Fibroblast of lung (primary cell): ENCODE results near the gene POP4. TPM values are rescaled to one million over a fixed set of nuclear protein-coding genes. Genes with fewer than 3 reads are reported as not detected.

Source experiments
- DNase-seq, 2 donors: peaks; one replicate each; pipeline versions ENCODE4 v3.0.0 to v3.0.0-alpha.2; 2010; ENCODE audit warnings: low read depth in 2 of 2
- H2AFZ ChIP-seq: 2 replicates; pipeline ENCODE4 v1.5.1; 2012; ENCODE audit warnings: low read length, control low read depth, inconsistent platforms
- H3K27ac ChIP-seq: 2 replicates; pipeline ENCODE4 v1.5.1; 2011; ENCODE audit warnings: low read length, control low read depth; ENCODE audit not compliant: insufficient read depth
- H3K27me3 ChIP-seq: 2 replicates; pipeline ENCODE4 v1.5.1; 2011; ENCODE audit warnings: mild to moderate bottlenecking, low read length; ENCODE audit not compliant: control insufficient read depth, insufficient read depth
- H3K36me3 ChIP-seq: 2 replicates; pipeline ENCODE4 v1.5.1; 2011; ENCODE audit warnings: low read length; ENCODE audit not compliant: control insufficient read depth, insufficient read depth
- H3K4me1 ChIP-seq: 2 replicates; pipeline ENCODE4 v1.5.1; 2011; ENCODE audit warnings: low read length; ENCODE audit not compliant: control insufficient read depth, insufficient read depth; ENCODE audit errors: extremely low read depth
- H3K4me2 ChIP-seq: 2 replicates; pipeline ENCODE4 v1.5.1; 2011; ENCODE audit warnings: low read length, control low read depth; ENCODE audit not compliant: insufficient read depth; ENCODE audit errors: extremely low read depth
- H3K4me3 ChIP-seq, 4 experiments: fragments of 200-600 bp in 1 of 4; sonication (generic) in 1 of 4; replicated peaks in 1 of 4; 2 replicates each; pipeline ENCODE4 v1.5.1; 2011 to 2016; ENCODE audit warnings: low read length in 4 of 4, low read depth in 3 of 4, mild to moderate bottlenecking in 3 of 4, control low read depth in 2 of 4, inconsistent platforms in 1 of 4, mixed read lengths in 1 of 4; ENCODE audit not compliant: insufficient read depth in 1 of 4; ENCODE audit errors: control extremely low read depth in 1 of 4
- H3K79me2 ChIP-seq: 2 replicates; pipeline ENCODE4 v1.5.1; 2012; ENCODE audit warnings: mild to moderate bottlenecking, low read length, inconsistent platforms; ENCODE audit not compliant: control insufficient read depth, insufficient read depth
- H3K9ac ChIP-seq: 2 replicates; pipeline ENCODE4 v1.5.1; 2011; ENCODE audit warnings: mild to moderate bottlenecking, low read length, control low read depth; ENCODE audit not compliant: insufficient read depth
- H3K9me3 ChIP-seq: 2 replicates; pipeline ENCODE4 v1.5.1; 2012; ENCODE audit warnings: low read depth, low read length; ENCODE audit not compliant: control insufficient read depth, insufficient read depth
- H4K20me1 ChIP-seq: 2 replicates; pipeline ENCODE4 v1.5.1; 2011; ENCODE audit warnings: low read length; ENCODE audit not compliant: control insufficient read depth, insufficient read depth; ENCODE audit errors: extremely low read depth
- CTCF ChIP-seq, 2 donors: IDR thresholded peaks in 1 of 2; conservative IDR thresholded peaks in 1 of 2; 1 replicate in 1 of 2; 2 replicates in 1 of 2; pipeline ENCODE4 v1.5.1; 2011 to 2012; ENCODE audit warnings: low read length in 2 of 2, control low read depth in 1 of 2, inconsistent platforms in 1 of 2, low read depth in 1 of 2, mild to moderate bottlenecking in 1 of 2
- EZH2 ChIP-seq: IDR thresholded peaks from 2 replicates; pipeline ENCODE4 v1.5.1; 2012; ENCODE audit warnings: low read length, control low read depth, mild to moderate bottlenecking; ENCODE audit errors: missing control alignments
- polyA plus RNA-seq, 2 donors: library from polyadenylated mRNA; depleted of rRNA in 1 of 2; stranded (reverse) in 1 of 2; unstranded in 1 of 2; fragments of >200 nt; gene quantifications; 2 replicates each; pipeline ENCODE4 v1.2.1, GENCODE V29; 2011 to 2012; ENCODE audit warnings: missing spikeins in 1 of 2
- total RNA-seq: library from RNA; depleted of rRNA; stranded (reverse); fragments of >200 nt; gene quantifications from 2 replicates; pipeline ENCODE4 v1.2.1, GENCODE V29; 2014

POP4 gene
- total and polyA plus RNA-seq, 2 donors (not counting 1 experiment from before 2014, with no cell fraction given) = 77.1 to 102 TPM

GRCh38 chr19:29644210-29644609 is 38.1 kb downstream of the POP4 start:
- Histone ChIP-seq H3K27me3 (no peaks in the 10 kb centered on the region), H3K4me3 (no peak overlapping the region), H3K27ac (no peak overlapping the region), H3K9ac (no peak overlapping the region), H3K36me3 (no peaks in the 10 kb centered on the region), H2AFZ (no peak overlapping the region), H3K79me2 (no peaks in the 10 kb centered on the region), H3K4me1 (peaks cover 2% of the 10 kb centered on the region), H3K4me2 (no peak overlapping the region), H3K9me3 (no peaks in the 10 kb centered on the region), H4K20me1 (no peaks in the 10 kb centered on the region)
- TF ChIP-seq CTCF (conservative IDR thresholded peaks at IDR 0.05 in 1 of 2, IDR thresholded peaks at IDR 0.05 in 1 of 2; ENCODE audit: low read depth in 1 of 2, low read length in 2 of 2) = no peak
- no peak for TF ChIP-seq EZH2
- DNase-seq = no peak

GRCh38 chr19:29645491-29645867 is 39.4 kb downstream of the POP4 start:
- H4K20me1 ChIP-seq = no peaks in the 10 kb centered on the region
- H2AFZ ChIP-seq = no peak overlapping the region
- no peaks in the 10 kb centered on the region for H3K36me3 ChIP-seq
- H3K9me3 ChIP-seq = no peaks in the 10 kb centered on the region
- no peak overlapping the region for H3K9ac ChIP-seq
- H3K4me1 ChIP-seq = peaks cover 2% of the 10 kb centered on the region
- no peak overlapping the region for H3K27ac ChIP-seq
- DNase-seq = no peak
- no peaks in the 10 kb centered on the region for H3K79me2 ChIP-seq
- TF ChIP-seq EZH2 (no peak), CTCF (conservative IDR thresholded peaks at IDR 0.05 in 1 of 2, IDR thresholded peaks at IDR 0.05 in 1 of 2; ENCODE audit: low read depth in 1 of 2, low read length in 2 of 2) (no peak)
- no peak overlapping the region for H3K4me3 ChIP-seq
- H3K4me2 ChIP-seq = no peak overlapping the region
- no peaks in the 10 kb centered on the region for H3K27me3 ChIP-seq

- Histone ChIP-seq H4K20me1 (no peaks in the 10 kb centered on the region), H3K9me3 (no peaks in the 10 kb centered on the region), H3K79me2 (no peaks in the 10 kb centered on the region), H3K9ac (no peak overlapping the region), H3K4me2 (peak overlapping the region; percentile 78), H3K36me3 (no peaks in the 10 kb centered on the region), H3K4me3 (peak overlapping the region in 2 of 4 experiments; percentile 1 to 20), H3K27ac (no peak overlapping the region), H3K27me3 (no peaks in the 10 kb centered on the region), H3K4me1 (peaks cover 2% of the 10 kb centered on the region), H2AFZ (peak overlapping the region; percentile 48)
- no peak for TF ChIP-seq EZH2
- no peak for TF ChIP-seq CTCF (conservative IDR thresholded peaks at IDR 0.05 in 1 of 2, IDR thresholded peaks at IDR 0.05 in 1 of 2; ENCODE audit: low read depth in 1 of 2, low read length in 2 of 2)
- peak; percentile 61 to 66 for DNase-seq
These were observed 39.8 kb downstream of the POP4 start for GRCh38 chr19:29645911-29646310.
